ENCODE results near the gene L3MBTL4.
A peak's percentile ranks its signal among the peaks of the same experiment; 100 is the strongest.

The L3MBTL4 gene

DNA sequence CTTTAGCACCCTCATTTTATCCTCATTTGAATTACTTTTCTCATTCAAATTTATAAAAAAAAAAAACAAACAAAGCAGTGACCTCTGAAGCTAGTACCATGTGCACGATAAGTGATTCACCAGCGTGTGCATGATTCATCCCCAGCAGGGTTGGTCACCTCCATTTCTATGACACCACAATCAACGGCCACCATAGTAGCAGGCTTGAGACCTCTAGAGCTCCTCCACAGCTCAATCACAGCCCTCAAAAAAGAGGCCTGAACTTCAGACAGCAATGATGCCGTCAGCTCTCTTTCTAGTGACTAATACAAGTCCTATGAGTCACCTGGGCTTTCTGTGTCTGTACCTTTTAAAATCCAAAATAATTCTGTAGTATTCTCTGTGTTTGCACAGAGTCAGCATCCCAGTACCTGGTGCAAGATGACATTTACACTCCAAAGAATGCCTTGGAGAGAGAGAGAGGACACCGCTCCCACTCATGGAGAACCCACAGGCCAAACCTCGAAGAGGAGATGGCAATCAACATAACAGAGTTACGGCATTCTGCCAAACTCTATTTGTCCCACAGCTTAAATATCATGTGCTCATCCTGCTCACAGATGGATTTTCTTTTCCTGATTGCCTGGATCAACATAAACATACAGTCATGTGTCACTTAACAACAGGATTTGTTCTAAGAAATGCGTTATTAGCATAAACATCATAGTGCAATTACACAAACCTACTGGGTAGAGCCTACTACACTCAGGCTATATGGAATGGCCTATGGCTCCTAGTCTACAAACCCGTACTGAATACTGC, 58.7 kb downstream of the L3MBTL4 start:
- ChIA-PET POLR2A (ENCODE audit: low non-redundant PET) (no interaction called here), CTCF (no interaction called here)
- H3K27ac ChIP-seq = no peak overlapping the region
- peak; percentile 2 for DNase-seq (ENCODE audit: low spot score)
- TF ChIP-seq, protein P1, sequence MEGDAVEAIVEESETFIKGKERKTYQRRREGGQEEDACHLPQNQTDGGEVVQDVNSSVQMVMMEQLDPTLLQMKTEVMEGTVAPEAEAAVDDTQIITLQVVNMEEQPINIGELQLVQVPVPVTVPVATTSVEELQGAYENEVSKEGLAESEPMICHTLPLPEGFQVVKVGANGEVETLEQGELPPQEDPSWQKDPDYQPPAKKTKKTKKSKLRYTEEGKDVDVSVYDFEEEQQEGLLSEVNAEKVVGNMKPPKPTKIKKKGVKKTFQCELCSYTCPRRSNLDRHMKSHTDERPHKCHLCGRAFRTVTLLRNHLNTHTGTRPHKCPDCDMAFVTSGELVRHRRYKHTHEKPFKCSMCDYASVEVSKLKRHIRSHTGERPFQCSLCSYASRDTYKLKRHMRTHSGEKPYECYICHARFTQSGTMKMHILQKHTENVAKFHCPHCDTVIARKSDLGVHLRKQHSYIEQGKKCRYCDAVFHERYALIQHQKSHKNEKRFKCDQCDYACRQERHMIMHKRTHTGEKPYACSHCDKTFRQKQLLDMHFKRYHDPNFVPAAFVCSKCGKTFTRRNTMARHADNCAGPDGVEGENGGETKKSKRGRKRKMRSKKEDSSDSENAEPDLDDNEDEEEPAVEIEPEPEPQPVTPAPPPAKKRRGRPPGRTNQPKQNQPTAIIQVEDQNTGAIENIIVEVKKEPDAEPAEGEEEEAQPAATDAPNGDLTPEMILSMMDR (conservative IDR thresholded peaks at IDR 0.05; ENCODE audit: low read depth) = no peak

DNA sequence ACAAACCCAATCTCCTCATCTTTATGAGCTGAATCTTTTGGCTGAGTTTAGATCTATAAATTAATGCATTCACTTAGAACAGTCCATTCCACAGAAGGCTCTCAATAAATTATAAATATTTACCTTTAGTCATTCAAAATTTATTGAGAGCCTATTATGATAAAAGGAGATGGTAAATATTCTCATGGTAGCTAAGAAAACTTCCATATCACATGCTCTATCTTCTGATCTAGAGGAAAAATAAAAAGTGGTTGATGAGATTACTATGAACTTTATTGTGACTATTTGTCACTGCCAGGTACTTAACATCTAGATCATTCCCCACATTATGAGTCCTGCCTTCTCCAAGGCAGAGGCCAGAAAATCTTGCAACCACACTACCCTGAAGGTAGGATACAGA, 62.4 kb downstream of the L3MBTL4 start:
- no peak overlapping the region for H3K27ac ChIP-seq

DNA sequence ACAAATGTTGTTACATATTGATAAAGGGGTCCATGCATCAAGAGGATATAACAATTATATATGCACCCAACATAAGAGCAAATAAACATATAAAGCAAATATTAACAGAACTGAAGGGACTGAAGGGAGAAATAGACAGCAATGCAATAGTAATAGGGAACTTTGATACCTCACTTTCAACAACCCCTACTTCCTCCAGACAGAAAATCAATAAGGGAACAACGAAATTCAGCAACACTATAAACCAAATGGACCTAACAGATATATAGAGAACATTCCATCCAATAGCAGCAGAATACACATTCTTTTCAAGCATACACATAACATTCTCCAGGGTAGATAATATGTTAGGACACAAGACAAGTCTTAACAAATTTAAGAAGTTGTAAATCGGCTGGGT, 71.7 kb downstream of the L3MBTL4 start:
- no peak for DNase-seq (ENCODE audit: low spot score)
- ChIA-PET POLR2A (ENCODE audit: low non-redundant PET) (no interaction called here), CTCF (no interaction called here)
- TF ChIP-seq, protein P1 (conservative IDR thresholded peaks at IDR 0.05; ENCODE audit: low read depth) = no peak
- H3K27ac ChIP-seq = no peak overlapping the region

More for the DNA sequence above, 62.4 kb downstream of the L3MBTL4 start:
- POLR2A ChIA-PET (ENCODE audit: low non-redundant PET) = no interaction called here
- no peak for DNase-seq (ENCODE audit: low spot score)
- CTCF ChIA-PET = no interaction called here
- TF ChIP-seq, protein P1 (conservative IDR thresholded peaks at IDR 0.05; ENCODE audit: low read depth) = no peak

DNA sequence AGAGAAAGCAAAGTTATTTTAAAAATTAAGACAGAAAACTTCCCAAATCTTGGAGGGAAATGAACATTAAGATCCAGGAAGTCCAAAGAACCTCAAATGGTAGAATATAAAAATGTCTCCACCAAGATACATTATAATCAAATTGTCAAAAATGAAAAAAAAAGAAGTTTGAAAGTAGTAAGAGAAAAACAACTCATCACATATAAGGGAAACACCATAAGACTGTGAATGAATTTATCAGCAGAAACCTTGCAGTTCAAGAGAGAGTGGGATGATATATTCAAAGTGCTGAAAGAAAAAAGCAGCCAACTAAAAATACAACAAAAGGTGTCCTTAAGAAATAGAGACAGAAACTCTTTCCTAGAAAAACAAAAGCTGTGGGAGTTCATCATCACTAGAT, 73.0 kb downstream of the L3MBTL4 start:
- POLR2A ChIA-PET (ENCODE audit: low non-redundant PET) = no interaction called here
- TF ChIP-seq, protein P1 (conservative IDR thresholded peaks at IDR 0.05; ENCODE audit: low read depth) = no peak

DNA sequence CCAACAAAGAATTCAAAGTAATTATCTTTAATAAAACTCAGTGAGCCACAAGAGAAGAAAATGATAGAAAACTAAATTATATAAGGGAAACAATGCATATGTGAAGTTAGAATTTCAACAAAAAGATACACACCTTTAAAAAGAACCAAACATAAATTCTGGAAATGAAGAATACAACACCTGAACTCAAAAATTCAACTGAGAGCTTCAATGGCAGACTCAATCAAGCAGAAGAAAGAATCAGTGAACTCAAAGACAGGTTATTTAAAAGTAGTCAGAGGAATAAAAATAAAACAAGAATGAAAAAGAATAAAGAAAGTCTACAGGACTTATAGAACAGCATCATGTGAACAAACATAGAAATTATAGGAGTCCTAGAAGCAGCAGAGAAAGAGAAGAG, 73.4 kb downstream of the L3MBTL4 start:
- TF ChIP-seq, protein P1 (conservative IDR thresholded peaks at IDR 0.05; ENCODE audit: low read depth) = no peak
- CTCF ChIA-PET = no interaction called here

More for the DNA sequence above, 73.0 kb downstream of the L3MBTL4 start:
- no peak overlapping the region for H3K27ac ChIP-seq
- CTCF ChIA-PET = no interaction called here
- no peak for DNase-seq (ENCODE audit: low spot score)

DNA sequence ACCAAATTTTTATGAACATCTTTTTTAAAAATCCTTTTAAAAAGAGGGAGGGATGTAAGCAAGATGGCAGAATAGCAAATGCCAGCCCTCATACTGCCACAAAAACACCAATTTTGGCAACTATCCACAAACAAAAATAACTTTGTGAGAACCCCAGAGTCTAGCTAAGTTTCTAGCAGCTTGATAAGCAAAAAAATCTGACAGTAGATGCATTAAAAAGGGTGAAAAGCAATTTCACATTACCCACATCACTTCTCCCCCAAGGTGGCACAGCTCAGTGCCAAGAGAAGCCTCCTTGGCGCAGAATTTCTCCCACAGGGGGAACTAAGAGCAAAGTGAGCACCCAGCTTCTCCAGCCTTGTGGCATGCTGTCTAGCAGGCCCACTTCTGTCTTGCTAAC, 74.6 kb downstream of the L3MBTL4 start:
- TF ChIP-seq, protein P1 (conservative IDR thresholded peaks at IDR 0.05; ENCODE audit: low read depth) = no peak
- no peak for DNase-seq (ENCODE audit: low spot score)
- ChIA-PET CTCF (no interaction called here), POLR2A (ENCODE audit: low non-redundant PET) (no interaction called here)
- no peak overlapping the region for H3K27ac ChIP-seq

More for the DNA sequence above, 73.4 kb downstream of the L3MBTL4 start:
- POLR2A ChIA-PET (ENCODE audit: low non-redundant PET) = no interaction called here
- no peak for DNase-seq (ENCODE audit: low spot score)
- H3K27ac ChIP-seq = no peak overlapping the region

Measured in RWPE1 (cell line).